GM18868 (cell line): ENCODE data around the gene PLK5.
"Not testable (repeated sequence)": the region's sequence is repeated elsewhere in the genome, so short reads cannot be mapped to it uniquely, and the experiment has no call there.

ENCODE experiments used
- ATAC-seq: cut with Tn5 transposase; IDR thresholded peaks from one replicate; pipeline ENCODE4 v1.9.1; 2021; ENCODE audit warnings: mild to moderate bottlenecking, moderate library complexity; ENCODE audit not compliant: unreplicated experiment

The PLK5 gene

DNA sequence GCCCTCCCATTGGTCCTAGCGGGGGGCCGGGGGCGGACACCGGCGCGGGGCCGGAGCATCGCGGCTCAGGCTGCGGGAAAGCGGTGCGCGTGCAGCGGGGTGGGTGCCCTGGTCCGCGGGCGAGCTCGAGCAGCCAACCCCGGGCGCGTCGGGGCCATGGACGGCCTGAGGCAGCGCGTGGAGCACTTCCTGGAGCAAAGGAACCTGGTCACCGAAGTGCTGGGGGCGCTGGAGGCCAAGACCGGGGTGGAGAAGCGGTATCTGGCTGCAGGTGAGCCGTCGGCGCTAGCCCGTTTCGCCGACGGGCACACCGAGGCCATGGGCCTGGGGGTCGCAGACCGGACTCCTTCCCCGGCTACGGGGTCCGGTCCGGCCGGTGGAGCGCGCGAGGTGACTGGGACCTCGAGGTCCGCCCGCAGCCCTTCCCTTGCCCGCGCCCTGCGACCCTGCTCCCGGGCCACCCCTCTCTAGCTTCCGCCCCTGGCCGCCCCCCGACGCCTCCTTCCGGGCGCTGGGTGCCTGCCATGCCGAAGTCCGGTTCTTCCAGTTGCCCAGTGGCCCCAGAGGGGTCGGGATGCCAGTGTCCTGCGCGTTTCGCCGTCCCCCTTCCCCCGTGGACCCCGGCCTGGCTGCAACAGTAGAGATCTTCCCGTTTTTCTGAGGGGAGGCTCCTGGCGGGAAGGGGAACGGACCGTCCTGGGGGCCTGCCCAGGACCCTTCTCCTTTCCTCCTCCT lies 32.6 kb upstream of the PLK5 start, which contains the start of gene REEP6:
TSS of gene REEP6 (plus strand) at position 68 of the 735 bp plus-strand sequence. CDS start at position 157, 89 bp downstream.
- ATAC-seq = no peak

DNA sequence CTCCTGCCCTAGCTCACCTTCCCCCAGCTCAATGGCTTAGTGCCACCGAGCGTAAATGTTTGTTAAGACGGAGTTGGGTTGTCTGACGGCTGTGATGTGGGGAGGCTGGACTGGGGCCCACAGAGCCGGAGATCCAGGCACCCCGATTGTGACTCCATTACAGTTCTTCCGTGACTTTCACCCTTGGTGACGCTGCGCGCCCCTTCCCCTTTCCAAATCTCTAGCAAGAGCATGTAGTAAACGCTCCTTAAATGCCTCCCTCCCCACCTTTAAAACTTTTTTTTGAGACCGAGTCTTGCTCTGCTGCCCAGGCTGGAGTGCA lies 32.1 kb upstream of the PLK5 start:
- ATAC-seq = no peak

DNA sequence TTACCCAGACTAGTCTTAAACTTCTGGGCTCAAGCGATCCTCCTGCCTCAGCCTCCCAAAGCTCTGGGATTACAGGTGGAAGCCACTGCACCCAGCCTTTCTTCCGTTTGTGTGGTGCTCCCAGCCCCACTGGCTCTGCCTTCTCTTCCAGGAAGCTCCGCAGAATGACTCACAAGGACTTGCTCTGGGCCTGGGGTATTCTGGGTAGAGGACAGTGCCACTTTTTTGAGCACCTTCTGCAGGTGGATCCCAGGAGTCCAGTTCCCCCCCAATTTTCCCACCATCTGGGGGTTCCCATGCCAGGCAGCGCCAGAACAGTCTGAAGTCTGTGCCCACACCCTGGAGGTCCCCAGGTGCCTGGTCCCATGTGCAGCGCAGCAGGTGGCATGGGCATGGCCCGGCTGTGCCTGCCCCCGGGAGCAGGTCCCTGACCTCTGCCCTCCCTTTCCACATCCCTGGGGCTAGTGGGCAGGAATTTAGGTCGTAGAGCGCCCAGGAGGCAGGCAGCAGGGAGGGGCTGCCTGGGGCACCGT lies 31.3 kb upstream of the PLK5 start:
- no peak for ATAC-seq

DNA sequence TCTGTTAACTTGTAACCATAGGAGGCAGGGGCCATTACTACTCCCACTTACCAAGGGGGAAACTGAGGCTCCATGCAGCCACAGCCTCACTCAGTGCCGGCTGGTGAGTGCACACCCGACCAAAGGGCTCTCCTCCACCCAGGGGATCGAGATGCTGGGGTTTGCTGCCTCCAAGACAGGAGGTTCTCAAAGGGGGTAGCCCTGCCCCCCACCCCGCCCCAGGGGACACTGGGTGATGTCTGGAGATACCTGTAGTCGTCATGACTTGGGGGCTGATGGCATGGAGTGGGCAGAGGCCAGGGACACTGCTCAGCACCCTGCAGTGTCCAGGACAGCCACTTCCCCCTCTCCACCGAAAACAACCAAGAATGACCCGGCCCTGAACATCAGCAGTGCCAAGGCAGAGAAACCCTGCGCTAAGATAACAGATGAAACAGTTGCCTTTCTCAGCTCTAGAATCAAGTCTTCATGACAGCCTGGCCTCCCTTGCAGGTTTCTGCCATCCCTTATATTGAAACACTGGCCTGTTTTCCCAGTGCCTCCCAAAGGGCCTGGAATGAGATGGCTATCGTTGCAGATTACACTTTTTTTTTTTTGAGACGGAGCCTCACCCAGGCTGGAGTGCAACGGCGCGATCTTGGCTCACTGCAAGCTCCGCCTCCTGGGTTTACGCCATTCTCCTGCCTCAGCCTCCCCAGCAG lies 29.6 kb upstream of the PLK5 start:
- no peak for ATAC-seq

DNA sequence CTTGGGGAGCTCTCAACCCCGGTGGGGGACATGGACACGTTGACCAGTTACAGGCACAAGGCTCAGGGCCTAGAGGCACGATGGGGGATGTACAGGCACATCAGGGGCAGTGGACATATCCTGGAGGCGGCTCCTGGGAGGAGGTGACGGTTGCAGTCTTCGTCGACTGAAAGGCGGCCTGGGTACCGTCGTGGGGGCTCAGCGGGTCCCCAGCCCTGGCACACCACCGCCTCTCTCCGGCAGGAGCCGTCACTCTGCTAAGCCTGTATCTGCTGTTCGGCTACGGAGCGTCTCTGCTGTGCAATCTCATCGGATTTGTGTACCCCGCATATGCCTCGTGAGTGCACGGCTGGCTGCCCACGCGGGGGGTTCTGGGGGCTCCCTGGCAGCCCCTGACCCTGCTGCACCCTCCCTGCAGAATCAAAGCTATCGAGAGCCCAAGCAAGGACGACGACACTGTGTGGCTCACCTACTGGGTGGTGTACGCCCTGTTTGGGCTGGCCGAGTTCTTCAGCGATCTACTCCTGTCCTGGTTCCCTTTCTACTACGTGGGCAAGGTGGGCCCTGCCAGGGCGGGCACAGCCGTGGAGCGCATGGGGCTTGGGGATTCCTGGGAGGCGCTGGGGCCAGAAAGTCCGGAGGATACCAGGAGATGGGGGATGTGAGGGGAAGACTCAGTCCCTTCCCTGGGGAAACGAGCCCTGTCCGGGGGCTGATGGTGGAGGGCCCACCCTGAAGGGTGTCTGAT lies 28.7 kb upstream of the PLK5 start:
- no peak for ATAC-seq

DNA sequence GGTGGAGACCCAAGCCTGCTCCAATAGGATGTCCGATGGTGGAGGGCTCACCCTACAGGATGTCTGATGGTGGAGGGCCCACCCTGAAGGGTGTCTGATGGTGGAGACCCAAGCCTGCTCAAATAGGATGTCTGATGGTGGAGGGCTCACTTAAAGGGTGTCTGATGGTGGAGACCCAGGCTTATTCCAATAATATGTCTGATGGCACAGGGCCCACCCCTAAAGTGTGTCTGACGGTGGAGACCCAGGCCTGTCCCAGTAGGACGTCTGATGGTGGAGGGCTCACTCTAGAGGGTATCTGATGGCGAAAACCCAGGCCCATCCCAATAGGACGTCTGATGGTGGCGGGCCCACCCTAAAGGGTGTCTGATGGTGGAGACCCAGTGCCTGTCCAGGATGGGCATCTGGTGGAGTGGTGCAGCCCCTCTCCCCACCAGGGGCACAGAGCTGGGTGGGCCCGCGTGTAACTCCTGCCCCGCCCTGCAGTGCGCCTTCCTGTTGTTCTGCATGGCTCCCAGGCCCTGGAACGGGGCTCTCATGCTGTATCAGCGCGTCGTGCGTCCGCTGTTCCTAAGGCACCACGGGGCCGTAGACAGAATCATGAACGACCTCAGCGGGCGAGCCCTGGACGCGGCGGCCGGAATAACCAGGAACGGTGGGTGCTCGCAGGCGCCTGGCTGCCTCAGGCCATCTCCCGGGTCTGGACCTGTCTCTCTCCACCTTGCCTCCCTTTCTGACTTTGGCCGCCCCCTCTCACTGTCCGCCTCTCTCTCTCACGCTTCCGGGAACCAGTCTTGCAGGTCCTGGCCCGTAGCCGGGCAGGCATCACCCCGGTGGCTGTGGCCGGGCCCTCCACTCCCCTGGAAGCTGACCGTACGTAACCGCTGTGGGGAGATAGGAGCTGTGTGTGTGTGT lies 27.8 kb upstream of the PLK5 start:
- ATAC-seq = no peak

DNA sequence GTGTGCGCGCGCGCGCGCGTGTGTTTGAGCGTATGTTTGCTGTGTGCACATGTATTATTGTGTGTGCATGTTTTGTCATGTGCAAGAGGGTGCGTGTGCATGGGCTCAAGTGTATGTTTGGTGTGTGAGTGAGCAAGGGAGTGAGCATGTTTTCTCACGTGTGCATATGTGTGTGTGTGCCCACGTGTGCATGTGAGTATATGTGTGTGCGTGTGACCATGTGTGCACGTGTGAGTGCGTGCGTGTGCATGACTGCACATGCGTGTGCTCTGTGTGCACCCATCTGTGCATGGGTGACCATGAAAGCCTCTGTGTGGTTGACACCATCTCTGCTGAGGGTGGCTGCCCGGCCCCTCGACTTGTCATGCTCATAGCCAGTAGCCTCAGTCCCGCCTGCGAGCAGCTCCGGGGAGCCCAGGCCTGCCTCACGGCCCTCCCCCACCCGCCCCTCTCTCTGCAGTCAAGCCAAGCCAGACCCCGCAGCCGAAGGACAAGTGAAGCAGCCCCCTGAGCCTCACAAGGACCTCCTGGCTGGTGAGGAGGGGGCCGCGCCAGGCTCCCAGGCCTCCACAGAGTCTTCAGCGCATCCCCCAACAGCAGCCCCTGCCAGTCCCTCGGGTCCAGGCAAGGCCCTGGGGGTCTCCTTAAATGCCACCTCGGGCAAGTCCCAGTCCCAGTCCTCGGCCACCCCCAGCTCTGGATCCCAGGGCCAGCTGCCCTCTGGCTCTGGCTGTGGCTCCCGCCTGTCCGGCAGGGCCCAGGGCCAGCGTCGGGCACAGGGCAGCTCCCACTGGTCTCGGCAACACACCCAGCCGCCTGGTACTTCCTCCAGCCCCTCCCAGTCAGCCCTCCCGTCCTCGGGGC lies 26.9 kb upstream of the PLK5 start:
- ATAC-seq = no peak

DNA sequence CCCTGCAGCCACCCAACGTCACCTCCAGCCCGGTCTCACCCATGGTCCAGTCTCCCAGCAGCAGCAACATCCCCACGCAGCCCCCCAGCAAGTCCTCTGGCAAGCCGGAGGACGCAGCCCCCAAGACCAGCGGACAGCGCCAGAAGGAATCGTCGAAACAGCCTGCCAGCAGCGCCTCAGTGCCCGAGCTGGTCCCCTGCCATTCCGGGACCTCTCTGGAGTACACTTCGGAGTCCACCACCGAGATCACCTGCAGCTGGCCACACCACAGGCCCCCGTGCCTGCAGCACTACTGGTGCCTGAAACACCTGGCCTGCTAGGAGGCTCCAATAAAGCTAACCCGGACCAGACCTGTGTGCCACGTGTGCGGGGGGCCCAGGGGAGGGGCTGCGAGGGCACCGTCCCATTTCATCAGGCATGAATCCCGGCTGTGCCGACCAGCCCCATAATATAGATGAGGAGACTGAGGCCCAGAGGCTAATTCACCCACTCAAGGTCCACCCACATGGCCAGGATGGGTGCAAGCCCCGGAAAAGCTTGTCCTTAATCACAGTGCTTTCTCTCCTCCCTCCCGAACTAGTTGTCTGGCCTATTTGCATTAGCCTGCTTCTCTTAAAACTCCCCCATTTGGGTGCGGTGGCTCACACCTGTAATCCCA lies 26.2 kb upstream of the PLK5 start:
- ATAC-seq = no peak

DNA sequence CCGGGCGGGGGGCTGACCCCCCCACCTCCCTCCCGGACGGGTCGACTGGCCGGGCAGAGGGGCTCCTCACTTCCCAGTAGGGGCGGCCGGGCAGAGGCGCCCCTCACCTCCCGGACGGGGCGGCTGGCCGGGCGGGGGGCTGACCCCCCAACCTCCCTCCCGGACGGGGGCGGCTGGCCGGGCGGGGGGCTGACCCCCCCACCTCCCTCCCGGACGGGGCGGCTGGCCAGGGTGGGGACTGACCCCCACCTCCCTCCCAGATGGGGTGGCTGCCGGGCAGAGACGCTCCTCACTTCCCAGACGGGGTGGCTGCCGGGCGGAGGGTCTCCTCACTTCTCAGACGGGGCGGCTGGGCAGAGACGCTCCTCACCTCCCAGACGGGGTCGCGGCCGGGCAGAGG lies 24.6 kb upstream of the PLK5 start:
- not testable (repeated sequence) for ATAC-seq

DNA sequence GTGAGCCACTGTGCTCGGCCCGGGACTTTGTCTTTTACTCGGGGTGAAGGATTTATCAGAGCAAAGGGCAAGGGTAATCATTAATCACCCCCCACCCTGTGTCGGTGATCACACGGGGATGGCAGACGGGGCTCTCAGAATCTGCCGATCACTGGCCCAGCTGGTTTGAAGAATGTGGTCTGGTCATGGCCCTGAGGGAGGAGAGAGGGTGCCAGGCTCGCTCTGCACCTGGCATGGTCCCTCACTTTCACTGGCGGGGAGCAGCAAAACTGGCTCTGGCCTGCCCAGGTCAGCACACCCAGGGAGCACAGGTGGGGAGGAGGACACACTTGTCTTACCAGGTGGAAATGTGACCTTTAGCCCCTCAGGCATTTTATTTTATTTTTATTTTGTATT lies 22.7 kb upstream of the PLK5 start:
- no peak for ATAC-seq

DNA sequence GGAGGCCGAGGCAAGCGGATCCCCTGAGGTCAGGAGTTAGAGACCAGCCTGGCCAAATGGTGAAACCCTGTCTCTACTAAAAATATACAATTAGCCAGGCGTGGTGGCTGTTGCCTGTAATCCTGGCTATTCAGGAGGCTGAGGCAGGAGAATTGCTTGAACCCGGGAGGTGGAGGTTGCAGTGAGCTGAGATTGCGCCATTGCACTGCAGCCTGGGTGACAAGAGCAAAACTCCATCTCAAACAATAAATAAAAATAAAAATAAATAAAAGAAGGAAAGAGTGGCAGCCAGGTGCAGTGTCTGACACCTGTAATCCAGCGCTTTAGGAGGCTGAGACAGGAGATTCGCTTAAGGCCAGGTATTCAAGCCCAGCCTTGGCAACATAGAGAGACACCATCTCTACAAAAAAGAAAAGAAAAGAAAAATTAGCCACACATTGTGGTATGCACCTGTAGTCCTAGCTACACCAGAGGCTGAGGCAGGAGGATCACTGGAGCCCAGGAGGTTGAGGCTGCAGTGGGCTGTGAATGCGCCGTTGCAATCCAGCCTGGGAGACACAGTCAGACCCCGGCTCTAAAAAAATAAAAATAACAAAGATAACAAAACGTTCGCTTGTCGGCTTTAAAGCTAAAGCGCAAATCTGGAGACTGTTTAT lies 21.3 kb upstream of the PLK5 start:
- ATAC-seq = no peak

DNA sequence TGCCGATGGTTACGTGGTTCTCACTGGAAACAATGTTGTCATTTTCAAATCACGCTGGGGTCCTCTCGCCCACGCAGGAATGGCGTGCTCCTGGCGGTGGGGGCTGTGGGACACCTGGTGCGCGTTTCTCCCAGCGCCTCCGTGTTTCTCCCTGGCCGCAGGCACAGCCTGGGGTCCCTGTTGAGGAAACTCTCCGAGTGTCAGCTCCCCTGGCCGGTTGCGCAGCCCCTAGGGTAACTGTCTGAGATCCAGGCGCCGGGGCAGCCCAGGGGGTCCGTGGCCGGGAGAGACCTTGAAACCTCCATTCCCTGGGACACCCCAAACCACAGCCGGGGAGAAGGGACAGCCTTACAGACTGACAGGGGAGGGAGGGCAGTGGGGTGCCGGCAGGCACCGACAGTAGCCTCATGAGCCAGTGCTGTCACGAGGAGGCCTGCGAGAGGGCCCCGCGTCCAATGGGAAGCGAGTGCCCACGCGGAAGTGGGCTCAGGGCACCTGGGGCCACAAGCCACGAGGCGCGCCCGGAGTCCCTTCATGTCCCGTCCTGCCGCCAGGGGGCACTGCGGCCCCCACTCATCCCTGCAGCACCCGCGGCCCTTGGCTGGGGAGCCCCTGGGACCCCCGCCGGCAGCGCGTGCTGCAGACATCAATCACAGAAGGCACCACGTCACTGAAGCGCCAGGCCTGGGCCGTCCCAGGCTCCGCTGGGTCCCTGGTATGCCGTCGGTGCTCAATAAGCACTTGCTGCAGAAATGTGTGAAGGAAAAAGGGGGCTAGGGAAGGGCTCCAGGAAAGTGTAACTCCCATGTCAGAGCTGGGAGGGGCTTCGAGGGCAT lies 20.6 kb upstream of the PLK5 start:
- ATAC-seq = no peak

DNA sequence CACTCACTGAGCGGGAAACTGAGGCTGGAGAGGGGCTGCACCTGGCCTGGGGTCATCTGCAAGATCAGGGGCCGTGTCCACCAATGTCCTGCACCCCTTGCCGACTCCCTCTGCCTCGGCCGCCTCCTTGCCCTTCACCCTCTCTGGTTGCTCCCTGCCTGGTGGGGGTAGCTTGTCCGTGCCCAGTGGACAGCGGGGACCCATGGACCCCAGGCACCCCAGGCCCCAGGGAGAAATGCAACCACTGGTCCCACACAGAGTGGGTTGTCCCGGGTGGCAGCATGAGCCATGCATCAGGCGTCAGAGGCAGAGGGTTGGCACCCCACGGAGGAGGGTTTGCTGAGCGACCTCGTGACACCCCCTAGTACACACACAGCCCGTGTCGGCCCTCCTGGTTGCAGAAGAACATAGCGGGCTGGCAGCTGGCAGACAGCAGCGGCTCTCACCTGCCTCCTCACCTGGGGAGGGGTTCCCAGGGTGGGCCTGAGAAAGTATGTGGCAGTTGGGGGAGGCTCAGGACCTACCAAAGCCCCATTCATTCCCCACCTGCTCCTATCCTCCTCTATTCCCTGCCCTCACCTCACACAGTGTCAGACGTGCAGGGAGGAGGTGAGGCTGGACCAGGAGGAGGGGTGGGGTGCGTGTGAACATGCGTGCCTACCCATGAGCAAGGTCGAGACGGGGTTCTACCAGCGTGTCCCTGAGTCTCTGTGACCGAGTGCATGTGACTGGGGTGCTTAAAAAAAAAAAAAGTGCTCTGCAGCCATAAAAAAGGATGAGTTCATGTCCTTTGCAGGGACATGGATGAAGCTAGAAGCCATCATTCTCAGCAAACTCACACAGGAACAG lies 19.7 kb upstream of the PLK5 start:
- ATAC-seq = no peak

DNA sequence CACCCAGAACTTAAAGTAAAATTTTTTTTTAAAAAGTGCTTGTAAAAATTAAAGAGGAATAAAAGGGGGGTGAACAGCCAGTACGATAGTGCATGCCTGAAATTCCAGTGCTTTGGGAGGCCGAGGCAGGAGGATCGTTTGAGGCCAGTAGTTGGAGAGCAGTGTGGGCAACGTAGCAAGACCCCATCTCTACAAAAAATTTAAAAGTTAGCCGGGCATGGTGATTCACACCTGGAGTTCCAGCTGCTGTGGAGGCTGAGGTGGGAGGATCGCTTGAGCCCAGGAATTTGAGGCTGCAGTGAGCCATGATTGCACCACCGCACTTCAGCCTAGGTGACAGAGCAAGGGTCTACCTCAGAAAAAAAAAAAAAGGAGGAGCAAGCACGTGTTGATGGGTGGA lies 18.9 kb upstream of the PLK5 start:
- ATAC-seq = no peak

DNA sequence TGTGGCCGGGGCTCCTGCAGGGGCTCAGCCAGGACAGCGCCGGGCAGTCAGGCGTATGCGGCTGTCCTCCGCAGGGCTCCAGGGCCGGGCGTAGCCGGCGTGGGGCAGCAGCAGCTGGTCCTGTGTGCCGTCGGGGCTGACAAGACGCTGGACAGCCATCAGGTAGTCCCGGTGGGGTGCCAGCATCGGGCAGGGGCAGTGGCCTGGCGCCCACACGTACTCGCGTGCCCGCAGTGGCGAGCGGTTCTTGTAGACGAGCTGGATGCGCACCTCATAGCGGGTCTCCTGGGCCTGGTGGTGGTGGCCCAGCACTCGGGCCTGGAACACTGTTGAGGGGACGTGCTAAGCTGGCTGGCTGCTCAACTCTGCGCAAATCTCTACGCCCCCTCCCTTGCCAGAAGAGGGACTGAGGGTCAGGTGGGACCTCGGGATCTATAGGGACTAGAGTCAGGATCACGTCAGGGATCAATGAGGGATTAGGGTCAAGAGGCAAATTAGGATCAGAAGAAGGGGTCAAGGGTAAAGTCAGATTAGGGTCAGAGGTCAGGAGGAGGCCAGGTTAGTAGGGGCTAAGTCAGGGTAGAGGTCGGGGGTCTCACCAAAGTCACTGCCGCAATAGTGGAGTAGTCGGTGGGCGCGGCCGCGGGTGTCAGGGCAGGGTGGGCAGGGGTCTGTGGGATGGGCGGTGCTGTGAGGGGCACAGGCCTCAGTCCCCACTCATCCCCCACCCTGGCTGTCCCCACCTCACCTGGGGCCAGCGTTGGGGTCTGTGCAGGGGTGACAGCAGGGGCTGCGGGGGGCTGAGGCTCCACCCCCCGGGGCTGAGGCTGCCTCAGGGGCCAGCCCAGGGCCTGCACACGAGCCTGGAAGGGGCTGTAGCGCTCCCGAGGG lies 17.6 kb upstream of the PLK5 start:
- ATAC-seq = no peak

DNA sequence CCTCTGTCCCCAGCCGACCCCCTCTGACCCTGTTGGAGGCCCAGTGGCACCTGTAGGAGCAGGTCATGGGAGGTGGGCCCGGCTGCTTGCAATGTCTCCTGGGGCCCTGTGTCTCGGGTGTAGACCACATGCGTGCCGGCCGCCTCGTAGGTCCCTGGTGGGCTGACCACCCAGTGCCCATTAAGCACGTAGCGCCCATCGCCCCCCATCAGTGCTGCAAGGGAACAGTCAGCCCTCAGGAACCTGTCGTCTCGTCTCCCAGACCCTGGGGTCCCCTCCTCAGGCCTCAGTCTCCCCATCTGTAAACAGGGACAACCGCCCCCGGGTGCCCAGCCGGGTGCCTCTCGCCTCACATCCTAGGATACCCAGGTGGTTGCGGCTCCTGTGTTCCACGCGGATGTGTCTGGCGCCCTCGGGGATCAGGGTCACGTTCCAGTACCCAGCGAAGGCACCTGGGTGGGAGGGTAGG lies 16.7 kb upstream of the PLK5 start:
- ATAC-seq = no peak
